K562 (cell line): Measurements from ENCODE around the gene SPI1. TPM values are rescaled to one million over a fixed set of nuclear protein-coding genes. Genes with fewer than 3 reads are reported as not detected.

Experiments
- ELF2 ChIP-seq: fragments of 250-450 bp; sonication (Bioruptor Pico); IDR thresholded peaks from 2 replicates; pipeline ENCODE4 v1.5.0; 2021; ENCODE audit warnings: mild to moderate bottlenecking
- EP300 ChIP-seq: IDR thresholded peaks from 2 replicates; pipeline ENCODE4 v1.6.1; 2012; ENCODE audit warnings: low read length, improper control_type of control experiment
- ETV6 ChIP-seq, 3 experiments: fragments of 150-350 bp in 1 of 3; sonication (generic) in 1 of 3; formaldehyde crosslinking in 1 of 3; IDR thresholded peaks; 2 replicates each; pipeline versions ENCODE4 v1.6.1 to v1.8.0; 2014 to 2022; ENCODE audit warnings: borderline replicate concordance in 2 of 3, low read depth in 2 of 3, antibody characterized with exemption in 1 of 3, low read length in 1 of 3, mild to moderate bottlenecking in 1 of 3, missing genetic modification reagents in 1 of 3
- FOXK1 ChIP-seq: sonication (generic); formaldehyde crosslinking; IDR thresholded peaks from 2 replicates; pipeline ENCODE4 v1.8.0; 2022; ENCODE audit warnings: missing genetic modification reagents, mild to moderate bottlenecking, borderline replicate concordance
- MAZ ChIP-seq, 2 experiments: fragments of 450-650 bp in 1 of 2; sonication (generic) in 1 of 2; formaldehyde crosslinking; IDR thresholded peaks in 1 of 2; conservative IDR thresholded peaks in 1 of 2; 2 replicates each; pipeline versions ENCODE4 v1.4.0 to v1.5.0; 2020; ENCODE audit warnings: mild to moderate bottlenecking in 1 of 2, missing genetic modification reagents in 1 of 2
- NFYB ChIP-seq: IDR thresholded peaks from 2 replicates; pipeline ENCODE4 v1.6.1; 2011; ENCODE audit warnings: mild to moderate bottlenecking, moderate library complexity; ENCODE audit not compliant: insufficient read length; ENCODE audit errors: extremely low read depth
- NR2C2 ChIP-seq, 2 experiments: fragments of 200-800 bp in 1 of 2; sonication (Bioruptor generic) in 1 of 2; sonication (generic) in 1 of 2; formaldehyde crosslinking in 1 of 2; IDR thresholded peaks; 2 replicates each; pipeline versions ENCODE4 v1.6.1 to v1.8.0; 2016 to 2022; ENCODE audit warnings: mild to moderate bottlenecking in 1 of 2, missing compliant biosample characterization in 1 of 2, missing genetic modification characterization in 1 of 2, missing genetic modification reagents in 1 of 2
- PTBP1 ChIP-seq: fragments of 200-400 bp; formaldehyde crosslinking; IDR thresholded peaks from 2 replicates; pipeline ENCODE4 v1.6.1; 2017; ENCODE audit warnings: low read depth, low read length
- RB1 ChIP-seq: fragments of 450-650 bp; IDR thresholded peaks from 2 replicates; pipeline ENCODE4 v1.6.1; 2017; ENCODE audit warnings: low read depth, mild to moderate bottlenecking
- RBM15 ChIP-seq: fragments of 200-400 bp; formaldehyde crosslinking; IDR thresholded peaks from 2 replicates; pipeline ENCODE4 v1.6.1; 2018; ENCODE audit warnings: mild to moderate bottlenecking, low read length, moderate library complexity; ENCODE audit not compliant: insufficient read depth
- SUPT5H ChIP-seq: fragments of 450-650 bp; IDR thresholded peaks from 2 replicates; pipeline ENCODE4 v1.6.1; 2016
- TAF9B ChIP-seq: fragments of 450-650 bp; IDR thresholded peaks from 2 replicates; pipeline ENCODE4 v1.6.1; 2018; ENCODE audit warnings: mild to moderate bottlenecking; ENCODE audit not compliant: partially characterized antibody
- TOE1 ChIP-seq, 2 experiments: fragments of 450-650 bp in 1 of 2; sonication (generic) in 1 of 2; formaldehyde crosslinking in 1 of 2; IDR thresholded peaks; 2 replicates each; pipeline versions ENCODE4 v1.7.1 to v1.8.0; 2016 to 2022; ENCODE audit warnings: borderline replicate concordance in 2 of 2, mild to moderate bottlenecking in 2 of 2, antibody characterized with exemption in 1 of 2, inconsistent platforms in 1 of 2, low read depth in 1 of 2, missing genetic modification reagents in 1 of 2, moderate library complexity in 1 of 2
- TRIM28 ChIP-seq: fragments of 450-650 bp; IDR thresholded peaks from 2 replicates; pipeline ENCODE4 v1.6.1; 2017
- ZEB2 ChIP-seq: fragments of 450-650 bp; IDR thresholded peaks from 2 replicates; pipeline ENCODE4 v1.6.1; 2016
- ZNF175 ChIP-seq: fragments of 200-800 bp; sonication (Bioruptor generic); IDR thresholded peaks from 2 replicates; pipeline ENCODE4 v1.6.1; 2016; ENCODE audit warnings: low read depth, mild to moderate bottlenecking, missing genetic modification characterization, missing compliant biosample characterization
- ZNF217 ChIP-seq: sonication (generic); formaldehyde crosslinking; IDR thresholded peaks from 2 replicates; pipeline ENCODE4 v1.8.0; 2022; ENCODE audit warnings: mild to moderate bottlenecking, missing genetic modification reagents
- ZNF232 ChIP-seq: sonication (generic); formaldehyde crosslinking; IDR thresholded peaks from 2 replicates; pipeline ENCODE4 v1.8.0; 2022; ENCODE audit warnings: mild to moderate bottlenecking, missing genetic modification reagents
- polyA plus RNA-seq, 8 experiments: library from polyadenylated mRNA; depleted of rRNA in 4 of 8; stranded (reverse) in 5 of 8; unstranded in 3 of 8; fragments of >200 nt; fragmentation: Nextera tagmentation in 2 of 8; fragmentation: Illumina TruSeq in 1 of 8; extraction: Ambion mirVana in 2 of 8; extraction: Trizol in 1 of 8; gene quantifications; 2 replicates each; pipeline versions ENCODE4 v1.2.1 to v1.2.3, GENCODE V29; 2011 to 2014; ENCODE audit warnings: inconsistent platforms in 1 of 8, missing spikeins in 1 of 8
- total RNA-seq, 7 experiments: library from RNA; depleted of rRNA in 6 of 7; stranded (reverse); fragments of >200 nt in 6 of 7; fragmentation: Illumina TruSeq in 2 of 7; extraction: Trizol in 2 of 7; gene quantifications; 2 replicates each; pipeline versions ENCODE4 v1.2.1 to v1.2.3, GENCODE V29; 2011 to 2021; ENCODE audit warnings: low replicate concordance in 1 of 7
- TF ChIP-seq, protein P1 (sequence below): sonication (generic); formaldehyde crosslinking; IDR thresholded peaks from 2 replicates; pipeline ENCODE4 v1.8.0; 2022; ENCODE audit warnings: mild to moderate bottlenecking, missing genetic modification reagents
- TF ChIP-seq, protein P2 (sequence below): sonication (generic); formaldehyde crosslinking; IDR thresholded peaks from 2 replicates; pipeline ENCODE4 v1.9.0; 2022; ENCODE audit warnings: mild to moderate bottlenecking, missing genetic modification reagents
- TF ChIP-seq, protein P3 (sequence below): fragments of 200-800 bp; sonication (Bioruptor generic); IDR thresholded peaks from 2 replicates; pipeline ENCODE4 v1.6.1; 2017; ENCODE audit warnings: missing genetic modification characterization, missing compliant biosample characterization
- TF ChIP-seq, protein P4 (sequence below): fragments of 450-650 bp; IDR thresholded peaks from 2 replicates; pipeline ENCODE4 v1.6.1; 2016; ENCODE audit warnings: mild to moderate bottlenecking

The SPI1 gene
- total and polyA plus RNA-seq, 9 of the 15 experiments (the other 6 are each of a cell fraction or from before 2014, with no cell fraction given): 0.10 to 33.7 (median 10.3) TPM

DNA sequence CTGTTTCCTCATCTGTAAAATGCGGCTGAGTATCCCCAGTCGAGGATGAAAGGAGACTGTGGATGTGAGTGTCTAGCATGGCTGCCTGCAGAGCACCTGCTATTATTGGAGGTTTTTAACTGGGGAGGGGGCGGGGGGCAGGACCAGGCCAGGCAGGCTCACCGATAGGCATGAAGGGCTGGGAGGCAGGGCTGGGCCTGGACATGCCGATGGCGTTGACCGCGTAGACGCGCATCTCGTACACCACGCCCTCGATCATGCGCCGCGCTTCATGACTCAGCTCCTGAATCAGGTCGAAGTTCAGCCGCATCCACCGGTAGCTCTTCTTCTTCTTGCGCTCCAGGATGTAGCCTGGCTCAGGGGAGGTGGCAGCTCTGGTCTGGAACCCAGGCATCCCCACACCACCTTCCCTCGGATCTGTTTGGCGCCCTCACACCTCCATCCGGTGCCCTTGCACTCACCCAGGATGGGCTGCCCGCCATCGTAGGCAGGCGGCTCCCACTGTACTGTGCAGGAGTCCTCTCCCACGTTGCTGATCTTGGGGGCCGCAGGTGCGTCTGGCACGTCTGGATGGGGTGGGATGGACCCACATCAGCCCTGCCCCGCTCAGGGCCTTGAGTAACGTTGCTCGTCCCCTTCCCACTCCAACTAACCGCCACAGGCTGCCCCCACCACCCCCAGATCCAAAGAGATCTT, 41.0 kb downstream of the SPI1 start (continued):
- TF ChIP-seq MAZ (CRISPR knock-in tag; conservative IDR thresholded peaks at IDR 0.05 in 1 of 2, IDR thresholded peaks at IDR 0.05 in 1 of 2): no peak
- no peak for TF ChIP-seq TRIM28
- TF ChIP-seq FOXK1: no peak
- TF ChIP-seq TAF9B: no peak
- TF ChIP-seq NFYB: no peak
- TF ChIP-seq TOE1 (IDR thresholded peaks at IDR 0.05; ENCODE audit: borderline replicate concordance): peak; percentile 72; the same call in 1 of the 2 replicates
- TF ChIP-seq TOE1 (CRISPR knock-in tag; IDR thresholded peaks at IDR 0.05; ENCODE audit: borderline replicate concordance, low read depth): no peak
- TF ChIP-seq ZNF217 (CRISPR knock-in tag): no peak
- TF ChIP-seq, protein P1, sequence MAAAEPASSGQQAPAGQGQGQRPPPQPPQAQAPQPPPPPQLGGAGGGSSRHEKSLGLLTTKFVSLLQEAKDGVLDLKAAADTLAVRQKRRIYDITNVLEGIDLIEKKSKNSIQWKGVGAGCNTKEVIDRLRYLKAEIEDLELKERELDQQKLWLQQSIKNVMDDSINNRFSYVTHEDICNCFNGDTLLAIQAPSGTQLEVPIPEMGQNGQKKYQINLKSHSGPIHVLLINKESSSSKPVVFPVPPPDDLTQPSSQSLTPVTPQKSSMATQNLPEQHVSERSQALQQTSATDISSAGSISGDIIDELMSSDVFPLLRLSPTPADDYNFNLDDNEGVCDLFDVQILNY: no peak
- no peak for TF ChIP-seq ZNF232 (CRISPR knock-in tag)
- peak; percentile 94 for TF ChIP-seq NR2C2 (CRISPR knock-in tag; IDR thresholded peaks at IDR 0.05)
- TF ChIP-seq NR2C2 (tag; IDR thresholded peaks at IDR 0.05): peak; percentile 95
- TF ChIP-seq, protein P2, sequence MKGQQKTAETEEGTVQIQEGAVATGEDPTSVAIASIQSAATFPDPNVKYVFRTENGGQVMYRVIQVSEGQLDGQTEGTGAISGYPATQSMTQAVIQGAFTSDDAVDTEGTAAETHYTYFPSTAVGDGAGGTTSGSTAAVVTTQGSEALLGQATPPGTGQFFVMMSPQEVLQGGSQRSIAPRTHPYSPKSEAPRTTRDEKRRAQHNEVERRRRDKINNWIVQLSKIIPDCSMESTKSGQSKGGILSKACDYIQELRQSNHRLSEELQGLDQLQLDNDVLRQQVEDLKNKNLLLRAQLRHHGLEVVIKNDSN (CRISPR knock-in tag): peak; percentile 53
- no peak for TF ChIP-seq RB1
- TF ChIP-seq ZEB2: peak; percentile 54; the same call in 1 of the 2 replicates
- TF ChIP-seq ZNF175 (CRISPR knock-in tag): no peak
- TF ChIP-seq ETV6 (IDR thresholded peaks at IDR 0.05; ENCODE audit: borderline replicate concordance in 1 of 2, low read depth in 2 of 2, low read length in 1 of 2): no peak
- no peak for TF ChIP-seq ETV6 (CRISPR knock-in tag; IDR thresholded peaks at IDR 0.05; ENCODE audit: borderline replicate concordance)
- no peak for TF ChIP-seq PTBP1
- TF ChIP-seq, protein P3, sequence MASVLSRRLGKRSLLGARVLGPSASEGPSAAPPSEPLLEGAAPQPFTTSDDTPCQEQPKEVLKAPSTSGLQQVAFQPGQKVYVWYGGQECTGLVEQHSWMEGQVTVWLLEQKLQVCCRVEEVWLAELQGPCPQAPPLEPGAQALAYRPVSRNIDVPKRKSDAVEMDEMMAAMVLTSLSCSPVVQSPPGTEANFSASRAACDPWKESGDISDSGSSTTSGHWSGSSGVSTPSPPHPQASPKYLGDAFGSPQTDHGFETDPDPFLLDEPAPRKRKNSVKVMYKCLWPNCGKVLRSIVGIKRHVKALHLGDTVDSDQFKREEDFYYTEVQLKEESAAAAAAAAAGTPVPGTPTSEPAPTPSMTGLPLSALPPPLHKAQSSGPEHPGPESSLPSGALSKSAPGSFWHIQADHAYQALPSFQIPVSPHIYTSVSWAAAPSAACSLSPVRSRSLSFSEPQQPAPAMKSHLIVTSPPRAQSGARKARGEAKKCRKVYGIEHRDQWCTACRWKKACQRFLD: 0 out of 2 replicates have a peak, but pooled peaks have one; percentile 42
- no peak for TF ChIP-seq SUPT5H
- TF ChIP-seq EP300: peak; percentile 15; the same call in 1 of the 2 replicates
- no peak for TF ChIP-seq ELF2 (CRISPR knock-in tag)
- TF ChIP-seq RBM15: no peak
- TF ChIP-seq, protein P4, sequence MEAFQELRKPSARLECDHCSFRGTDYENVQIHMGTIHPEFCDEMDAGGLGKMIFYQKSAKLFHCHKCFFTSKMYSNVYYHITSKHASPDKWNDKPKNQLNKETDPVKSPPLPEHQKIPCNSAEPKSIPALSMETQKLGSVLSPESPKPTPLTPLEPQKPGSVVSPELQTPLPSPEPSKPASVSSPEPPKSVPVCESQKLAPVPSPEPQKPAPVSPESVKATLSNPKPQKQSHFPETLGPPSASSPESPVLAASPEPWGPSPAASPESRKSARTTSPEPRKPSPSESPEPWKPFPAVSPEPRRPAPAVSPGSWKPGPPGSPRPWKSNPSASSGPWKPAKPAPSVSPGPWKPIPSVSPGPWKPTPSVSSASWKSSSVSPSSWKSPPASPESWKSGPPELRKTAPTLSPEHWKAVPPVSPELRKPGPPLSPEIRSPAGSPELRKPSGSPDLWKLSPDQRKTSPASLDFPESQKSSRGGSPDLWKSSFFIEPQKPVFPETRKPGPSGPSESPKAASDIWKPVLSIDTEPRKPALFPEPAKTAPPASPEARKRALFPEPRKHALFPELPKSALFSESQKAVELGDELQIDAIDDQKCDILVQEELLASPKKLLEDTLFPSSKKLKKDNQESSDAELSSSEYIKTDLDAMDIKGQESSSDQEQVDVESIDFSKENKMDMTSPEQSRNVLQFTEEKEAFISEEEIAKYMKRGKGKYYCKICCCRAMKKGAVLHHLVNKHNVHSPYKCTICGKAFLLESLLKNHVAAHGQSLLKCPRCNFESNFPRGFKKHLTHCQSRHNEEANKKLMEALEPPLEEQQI: no peak
